Stimulated activated CD4-positive, alpha-beta T cell treated with anti-CD3 and anti-CD28 coated beads, TNF-alpha, amount 100 ng/mL, for 24 hours (primary cell): ENCODE measurements around the gene FOXO1.

Experiments
- DNase-seq, 3 experiments: peaks; one replicate each; pipeline ENCODE4 v3.0.0-alpha.2; 2020; ENCODE audit warnings: low read depth in 3 of 3

Gene FOXO1

GRCh38 chr13:40666933-40667621 lies 636 bp upstream of the FOXO1 start:
- DNase-seq, result no peak

DNA sequence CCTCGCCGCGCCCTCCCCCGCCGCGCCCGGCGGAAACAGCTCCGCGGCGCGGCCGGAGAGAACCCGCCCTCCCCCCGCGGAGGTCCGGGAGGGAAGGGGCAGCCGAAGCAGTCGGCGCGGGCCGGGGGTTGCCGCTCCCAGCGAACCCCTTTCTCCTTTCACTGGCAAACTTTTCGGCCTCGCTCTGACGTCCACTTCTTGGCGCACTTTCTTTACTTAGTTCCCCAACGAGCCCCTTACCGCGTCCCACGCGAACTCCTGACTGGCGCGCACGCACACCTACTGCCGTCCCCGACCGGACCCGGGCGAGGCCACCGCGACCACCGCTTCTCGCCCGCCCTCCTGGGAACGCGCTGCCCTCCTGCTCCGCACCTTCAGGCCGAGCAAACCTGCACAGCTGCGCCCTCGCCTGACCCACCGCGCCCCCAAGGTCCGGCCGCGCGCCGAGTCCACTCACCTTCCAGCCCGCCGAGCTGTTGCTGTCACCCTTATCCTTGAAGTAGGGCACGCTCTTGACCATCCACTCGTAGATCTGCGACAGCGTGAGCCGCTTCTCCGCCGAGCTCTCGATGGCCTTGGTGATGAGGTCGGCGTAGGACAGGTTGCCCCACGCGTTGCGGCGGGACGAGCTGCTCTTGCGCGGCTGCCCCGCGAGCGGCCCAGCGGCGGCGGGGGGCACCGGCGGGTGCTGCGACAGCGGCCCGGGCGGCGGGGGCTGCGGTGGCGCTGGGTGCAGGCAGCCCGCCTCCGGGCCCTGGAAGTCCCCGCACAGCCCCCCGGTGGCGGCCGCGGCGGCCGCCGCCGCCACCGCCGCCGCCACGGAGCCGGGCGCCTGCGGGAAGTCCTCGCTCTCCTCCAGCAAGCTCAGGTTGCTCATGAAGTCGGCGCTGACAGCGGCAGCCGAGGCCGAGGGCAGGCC lies 1.1 kb downstream of the FOXO1 start:
- peak in 1 of 3 experiments; percentile 29 for DNase-seq

DNA sequence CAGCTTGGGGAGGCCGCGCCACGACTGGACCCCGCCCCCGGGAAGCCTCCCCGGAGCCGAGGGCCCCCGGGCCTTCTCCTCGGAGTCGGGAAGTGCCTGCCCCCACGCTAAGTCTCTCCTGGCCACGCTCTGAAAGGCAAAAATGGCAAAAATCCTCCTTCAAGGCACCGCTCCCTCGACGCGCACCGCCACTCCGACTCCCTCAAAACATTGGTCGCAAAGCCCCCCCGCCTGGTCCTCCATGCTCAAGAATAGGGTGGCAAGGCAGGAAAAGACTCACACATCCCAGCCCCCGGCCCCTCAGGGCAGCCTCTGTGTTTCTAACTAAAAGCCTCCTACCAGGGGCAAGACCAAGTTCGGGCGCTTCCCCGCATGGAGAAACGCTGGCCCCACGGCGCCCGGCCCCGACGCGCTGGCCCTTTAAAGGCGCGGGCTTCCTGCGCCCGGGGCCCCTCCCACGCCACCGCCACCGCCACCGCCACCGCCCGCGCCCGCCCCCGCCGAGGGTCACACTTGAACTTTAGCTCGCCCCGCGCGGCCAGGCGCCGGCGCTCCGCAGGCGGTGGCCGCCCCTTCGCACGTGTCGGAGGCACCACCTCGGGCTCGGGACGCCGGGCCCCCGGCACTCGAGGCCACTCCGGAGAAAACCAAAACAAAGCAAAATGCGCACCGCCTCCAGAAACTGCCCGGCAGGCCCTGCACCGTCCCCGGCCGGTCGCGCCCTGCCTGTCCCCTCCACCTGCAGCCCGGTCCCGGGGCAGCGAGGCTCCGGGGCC lies 1.9 kb downstream of the FOXO1 start:
- DNase-seq, result peak in 2 of 3 experiments; percentile 31 to 61

DNA sequence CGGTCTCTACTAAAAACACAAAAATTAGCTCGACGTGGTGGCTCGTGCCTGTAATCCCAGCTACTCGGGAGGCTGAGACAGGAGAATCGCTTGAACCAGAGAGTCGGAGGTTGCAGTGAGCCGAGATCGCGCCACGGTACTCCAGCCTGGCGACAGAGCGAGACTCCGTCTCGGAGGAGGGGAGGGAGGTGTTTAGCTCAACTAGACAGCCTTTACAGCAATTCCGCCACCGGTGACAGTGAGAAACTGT lies 2.4 kb downstream of the FOXO1 start:
- DNase-seq, result peak in 2 of 3 experiments; percentile 56 to 72

DNA sequence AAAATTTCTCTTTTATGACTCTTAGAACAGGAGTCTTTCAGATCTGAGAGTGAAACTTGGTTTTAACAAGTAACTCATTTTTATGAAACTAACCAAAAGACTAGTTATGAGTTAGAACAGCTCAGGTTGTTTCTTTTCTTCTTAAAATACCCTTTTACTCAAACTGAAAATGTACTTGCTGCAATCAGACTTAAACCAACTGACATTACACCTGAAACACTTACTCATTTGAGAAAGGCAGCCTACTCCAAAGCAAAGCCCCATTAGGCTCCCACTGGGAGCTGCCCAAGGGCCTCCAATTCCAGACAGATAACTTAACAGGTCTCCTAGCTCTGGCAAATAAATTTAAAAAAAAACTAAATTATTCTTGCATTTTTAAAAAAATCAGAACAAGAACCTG lies 3.6 kb downstream of the FOXO1 start:
- DNase-seq, result no peak

GRCh38 chr13:40661875-40662665 lies 4.4 kb downstream of the FOXO1 start:
- no peak for DNase-seq

DNA sequence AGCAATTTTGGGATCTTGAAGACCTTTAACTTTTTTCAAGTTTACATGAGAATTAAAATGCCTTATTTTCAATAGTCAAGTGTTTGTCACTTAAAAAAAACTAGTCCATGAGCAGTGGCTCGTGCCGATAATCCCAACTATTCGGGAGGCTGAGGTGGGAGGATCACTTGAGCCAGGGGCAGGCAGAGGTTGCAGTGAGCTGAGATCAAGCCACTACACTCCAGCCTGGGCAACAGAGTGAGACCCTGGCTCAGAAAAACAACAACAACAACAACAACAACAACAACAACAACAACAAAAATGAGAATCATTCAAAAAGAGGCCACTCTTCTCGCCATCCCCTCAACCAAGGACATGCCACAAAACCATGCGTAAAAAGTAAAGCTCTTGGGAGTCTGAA lies 5.7 kb downstream of the FOXO1 start:
- no peak for DNase-seq

DNA sequence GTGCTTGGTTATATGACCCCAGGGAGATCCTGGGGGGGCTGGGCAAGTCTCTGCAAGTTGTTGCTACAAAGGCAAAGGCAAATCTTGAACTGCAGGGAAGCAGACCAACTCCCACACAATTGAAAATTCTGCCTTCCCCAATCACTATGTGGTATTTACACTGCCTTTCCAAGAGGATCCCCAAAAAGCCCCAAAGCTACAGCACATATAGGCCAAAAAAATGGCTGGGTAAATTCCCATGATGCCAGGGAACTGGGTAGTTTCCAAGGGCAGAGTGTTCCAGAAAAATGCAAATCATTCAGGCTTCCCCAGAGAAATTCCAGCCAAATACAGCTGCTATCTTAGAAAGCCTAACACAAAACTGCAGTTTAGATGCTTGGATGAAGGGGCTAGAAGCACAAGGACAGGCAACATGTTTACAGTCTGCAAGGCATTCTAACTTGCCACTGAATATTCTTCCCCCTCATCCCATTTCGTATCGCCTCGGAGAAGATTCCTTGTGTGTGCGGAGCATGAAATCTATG lies 6.2 kb downstream of the FOXO1 start:
- DNase-seq, result no peak

DNA sequence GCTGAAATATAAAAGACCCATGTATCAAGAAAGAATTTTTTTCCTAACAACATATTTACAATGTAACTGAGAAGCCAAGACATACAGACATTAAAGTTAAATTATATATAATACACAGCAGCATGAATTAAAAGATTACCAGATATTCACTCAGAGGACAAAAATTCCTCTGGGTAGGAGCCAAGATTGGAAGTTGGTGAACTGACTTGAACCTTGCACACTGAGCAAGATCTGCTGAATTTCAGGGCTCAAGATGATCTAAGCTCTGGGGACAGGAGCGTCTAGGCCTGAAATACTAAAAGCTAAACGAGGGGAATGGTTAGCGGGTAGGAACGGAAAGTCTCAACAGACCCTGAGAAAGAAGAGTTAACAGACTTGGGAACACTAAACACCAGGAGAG lies 8.5 kb downstream of the FOXO1 start:
- DNase-seq, result no peak

- no peak for DNase-seq
These were observed 9.1 kb downstream of the FOXO1 start for GRCh38 chr13:40657307-40657706.

DNA sequence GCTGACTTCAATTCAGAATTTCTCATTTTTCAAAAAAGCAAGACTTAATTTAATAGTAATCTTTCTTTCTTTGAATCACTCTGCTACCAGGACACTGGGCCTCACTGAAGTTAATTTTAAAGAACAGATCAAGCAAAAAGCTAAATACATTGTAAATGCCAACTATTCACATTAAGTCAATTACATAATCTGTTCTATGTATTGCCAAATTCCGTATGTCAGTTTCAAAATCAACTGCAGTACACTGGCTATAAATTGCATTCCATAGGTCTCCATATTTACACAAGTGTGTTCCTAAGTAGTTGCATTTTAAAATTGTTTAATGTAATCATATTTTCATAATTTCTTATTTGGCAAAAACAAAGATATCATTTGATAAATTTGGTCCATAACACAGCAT lies 10.1 kb downstream of the FOXO1 start:
- no peak for DNase-seq

DNA sequence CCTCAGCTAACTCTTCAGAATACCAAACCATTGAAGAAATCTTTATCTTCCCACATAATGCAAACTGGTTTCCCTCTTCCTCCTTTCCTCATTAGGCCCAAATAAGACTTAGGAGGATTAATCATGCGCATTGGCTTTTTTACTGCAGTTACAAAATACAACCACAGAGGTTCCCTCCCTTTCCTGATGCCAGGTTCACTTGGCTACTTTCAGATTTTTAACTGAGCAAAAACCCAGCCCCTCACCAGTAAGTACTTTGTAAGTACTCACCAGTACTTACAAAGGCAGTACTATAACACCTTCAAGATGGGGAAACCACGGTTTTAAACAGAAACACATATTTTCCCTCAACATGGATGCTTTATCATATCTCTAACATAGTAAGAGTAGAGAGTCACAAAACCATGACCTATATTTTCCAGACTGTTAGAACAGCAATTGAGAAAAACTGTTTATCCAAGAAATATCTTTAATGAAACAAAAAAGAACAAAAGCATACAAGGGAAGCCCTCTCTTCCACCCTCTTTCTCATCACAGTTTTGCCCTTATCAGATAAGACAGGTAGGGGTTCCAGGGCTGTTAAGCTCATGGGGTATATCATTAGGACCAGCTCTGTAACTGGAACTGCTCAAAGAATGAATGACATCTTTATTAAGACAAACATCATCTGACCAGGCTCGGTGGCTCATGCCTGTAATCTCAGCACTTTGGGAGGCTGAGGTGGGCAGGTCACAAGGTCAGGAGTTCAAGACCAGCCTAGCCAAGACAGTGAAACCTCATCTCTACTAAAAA lies 12.7 kb downstream of the FOXO1 start:
- DNase-seq, result no peak

DNA sequence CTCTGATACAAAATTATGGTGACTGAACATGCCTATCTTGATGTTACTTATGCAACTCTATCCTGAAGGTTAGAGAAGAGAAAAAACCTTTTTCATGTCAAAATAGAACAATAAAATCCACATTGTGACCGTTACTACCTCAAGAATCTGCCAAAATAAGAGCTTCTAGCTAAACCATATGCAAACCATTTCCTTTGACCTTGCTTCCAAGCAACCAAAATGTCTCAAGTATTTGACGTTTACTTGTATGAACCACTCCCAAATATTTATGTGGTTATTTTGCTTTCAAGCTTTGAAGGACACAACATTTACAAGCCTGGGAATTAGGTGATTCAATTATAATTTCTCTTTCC lies 13.9 kb downstream of the FOXO1 start:
- no peak for DNase-seq

- DNase-seq, result no peak
These were observed 14.4 kb downstream of the FOXO1 start for GRCh38 chr13:40651866-40652587.

GRCh38 chr13:40648841-40649240 lies 17.6 kb downstream of the FOXO1 start:
- no peak for DNase-seq

DNA sequence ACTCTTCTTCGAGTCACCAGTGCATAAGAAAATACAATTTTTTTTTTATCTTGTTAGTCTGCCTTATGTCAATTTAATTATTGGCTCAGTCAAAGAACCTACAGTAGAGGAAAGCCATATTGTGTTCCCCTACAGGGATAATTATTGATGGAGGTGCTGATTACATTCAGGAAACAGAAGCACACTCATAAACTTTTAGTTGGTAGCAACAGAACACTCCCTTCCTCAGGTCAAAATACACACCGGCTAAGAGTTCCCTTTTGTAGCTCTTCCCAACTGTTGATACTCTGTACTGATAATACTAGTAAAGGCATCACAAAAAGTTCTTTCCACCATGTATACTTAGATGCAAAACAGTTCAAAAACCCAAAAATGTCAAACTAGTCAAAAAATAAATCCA lies 18.4 kb downstream of the FOXO1 start:
- DNase-seq, result no peak

DNA sequence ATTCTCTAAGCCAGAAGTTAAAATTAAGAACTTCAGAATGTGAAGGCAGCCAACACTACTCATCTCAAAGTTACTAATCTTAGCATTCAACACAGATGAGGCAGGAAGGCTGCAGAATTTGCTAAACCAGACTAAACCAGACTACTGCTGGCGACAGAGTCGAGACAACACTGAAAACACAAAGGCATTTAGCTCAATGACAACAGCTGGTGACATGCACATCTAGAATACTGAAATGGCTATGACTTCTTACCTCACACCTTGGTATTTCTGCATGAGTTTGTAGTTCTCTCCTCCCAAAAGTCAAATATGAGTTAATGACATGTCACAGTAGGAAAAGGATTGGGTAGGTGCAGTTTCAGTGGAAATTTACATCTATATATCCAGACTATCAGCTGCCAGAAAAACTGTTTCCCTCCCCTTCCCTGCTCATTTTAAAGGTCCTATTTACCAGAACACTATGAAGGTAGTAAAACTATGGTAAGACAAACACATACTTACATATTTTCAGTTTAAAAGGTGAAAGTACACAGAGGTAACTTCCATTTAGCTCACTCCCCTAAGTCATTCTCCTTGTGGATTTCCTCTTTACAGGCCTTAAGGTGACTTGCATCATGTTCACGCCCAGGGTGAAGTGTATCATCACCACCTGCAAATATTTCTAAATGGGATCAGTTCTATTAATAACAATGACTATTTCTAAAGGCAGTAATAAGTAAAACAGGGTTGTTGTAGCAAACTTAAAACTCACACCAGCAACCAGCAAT lies 21.4 kb downstream of the FOXO1 start:
- DNase-seq, result no peak

GRCh38 chr13:40640845-40641458 lies 25.5 kb downstream of the FOXO1 start:
- DNase-seq, result peak in 1 of 3 experiments; percentile 25

GRCh38 chr13:40640202-40640601 lies 26.2 kb downstream of the FOXO1 start:
- no peak for DNase-seq
